ENCODE results near the gene OR1K1. TPM values are rescaled to one million over a fixed set of nuclear protein-coding genes. Genes with fewer than 3 reads are reported as not detected.
A peak's percentile ranks its signal among the peaks of the same experiment; 100 is the strongest.
"Not testable (repeated sequence)": the region's sequence is repeated elsewhere in the genome, so short reads cannot be mapped to it uniquely, and the experiment has no call there.

OR1K1 gene
- total and polyA plus RNA-seq, 8 donors, result not detected

GRCh38 chr9:122808141-122808540 is 8.2 kb downstream of the OR1K1 start:
- Histone ChIP-seq H3K36me3 (no peaks in the 10 kb centered on the region), H3K27ac (no peak overlapping the region), H3K4me3 (no peak overlapping the region), H3K27me3 (no peaks in the 10 kb centered on the region), H3K9me3 (no peaks in the 10 kb centered on the region), H3K4me1 (peaks cover 0 to 18% (median 10%) of the 10 kb centered on the region in 4 donors)
- no peak for DNase-seq
- TF ChIP-seq, protein P1, sequence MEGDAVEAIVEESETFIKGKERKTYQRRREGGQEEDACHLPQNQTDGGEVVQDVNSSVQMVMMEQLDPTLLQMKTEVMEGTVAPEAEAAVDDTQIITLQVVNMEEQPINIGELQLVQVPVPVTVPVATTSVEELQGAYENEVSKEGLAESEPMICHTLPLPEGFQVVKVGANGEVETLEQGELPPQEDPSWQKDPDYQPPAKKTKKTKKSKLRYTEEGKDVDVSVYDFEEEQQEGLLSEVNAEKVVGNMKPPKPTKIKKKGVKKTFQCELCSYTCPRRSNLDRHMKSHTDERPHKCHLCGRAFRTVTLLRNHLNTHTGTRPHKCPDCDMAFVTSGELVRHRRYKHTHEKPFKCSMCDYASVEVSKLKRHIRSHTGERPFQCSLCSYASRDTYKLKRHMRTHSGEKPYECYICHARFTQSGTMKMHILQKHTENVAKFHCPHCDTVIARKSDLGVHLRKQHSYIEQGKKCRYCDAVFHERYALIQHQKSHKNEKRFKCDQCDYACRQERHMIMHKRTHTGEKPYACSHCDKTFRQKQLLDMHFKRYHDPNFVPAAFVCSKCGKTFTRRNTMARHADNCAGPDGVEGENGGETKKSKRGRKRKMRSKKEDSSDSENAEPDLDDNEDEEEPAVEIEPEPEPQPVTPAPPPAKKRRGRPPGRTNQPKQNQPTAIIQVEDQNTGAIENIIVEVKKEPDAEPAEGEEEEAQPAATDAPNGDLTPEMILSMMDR (IDR thresholded peaks at IDR 0.05), result no peak
- TF ChIP-seq EP300 (IDR thresholded peaks at IDR 0.05) (no peak), POLR2A (IDR thresholded peaks at IDR 0.05) (no peak), POLR2AphosphoS5 (IDR thresholded peaks at IDR 0.05) (no peak)
- 94 to 98% (median 95%) methylated on average over 3 of the region's 3 CpGs for WGBS, 5 donors
- intact Hi-C loops (cut with DNase I; ENCODE audit: low total_unique reads), result no loop called here

- DNase-seq, result peak in 1 of 2 donors; percentile 53
- 35 to 50% (median 38%) methylated on average over 7 of the region's 7 CpGs for WGBS, 5 donors
- H3K36me3 ChIP-seq; H3K4me3 ChIP-seq; intact Hi-C loops (cut with DNase I; ENCODE audit: low total_unique reads); H3K27me3 ChIP-seq; H3K9me3 ChIP-seq: not testable (repeated sequence)
- Histone ChIP-seq H3K4me1 (peaks cover 0 to 18% (median 10%) of the 10 kb centered on the region in 4 donors), H3K27ac (peak overlapping the region; percentile 23 to 67 (median 52))
These were observed 9.3 kb downstream of the OR1K1 start for GRCh38 chr9:122809261-122809660.

DNA sequence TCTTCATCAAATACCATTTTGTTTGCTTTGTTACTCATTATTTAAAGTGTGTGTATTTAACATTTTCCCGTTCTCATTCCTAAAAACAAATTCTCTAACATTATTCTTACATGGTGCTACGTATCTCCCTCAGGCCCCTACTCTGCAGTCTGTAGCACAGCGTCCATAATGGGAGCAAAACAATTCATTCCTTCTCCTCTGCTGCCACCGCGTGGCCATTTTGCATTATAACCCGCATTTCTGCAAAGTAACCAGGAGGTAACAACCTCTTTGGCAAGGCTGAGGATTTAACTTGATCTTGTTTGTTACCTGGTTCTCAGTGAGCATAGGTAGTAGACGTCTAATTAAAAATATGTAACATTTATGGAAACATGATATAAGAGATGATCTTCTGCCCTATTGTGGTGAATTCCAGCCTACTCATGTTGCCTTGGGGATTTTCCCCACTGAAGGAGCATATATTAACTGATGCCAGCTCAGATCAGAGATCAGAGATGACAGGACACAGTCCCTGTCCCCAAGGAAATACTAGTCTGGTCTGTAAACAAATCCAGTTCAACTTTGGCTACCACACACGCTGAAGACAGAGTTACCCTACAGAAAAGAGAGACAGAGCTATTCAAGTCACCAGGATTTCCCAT is 10.5 kb downstream of the OR1K1 start:
- H3K36me3 ChIP-seq, result peaks cover 0 to 10% (median 3%) of the 10 kb centered on the region in 4 donors
- TF ChIP-seq POLR2AphosphoS5 (IDR thresholded peaks at IDR 0.05) (peak in 1 of 3 donors; percentile 69), EP300 (IDR thresholded peaks at IDR 0.05) (no peak)
- TF ChIP-seq, protein P1 (IDR thresholded peaks at IDR 0.05), result peak in 5 of 7 experiments; percentile 45 to 91 (median 77)
- H3K27me3 ChIP-seq, result no peaks in the 10 kb centered on the region
- DNase-seq, result peak; percentile 80 to 93
- peak overlapping the region in 1 of 4 donors; percentile 1 for H3K4me3 ChIP-seq
- peak overlapping the region; percentile 46 to 67 (median 57) for H3K27ac ChIP-seq
- H3K4me1 ChIP-seq, result peaks cover 0 to 24% (median 11%) of the 10 kb centered on the region in 4 donors
- H3K9me3 ChIP-seq, result no peaks in the 10 kb centered on the region
- intact Hi-C loops (cut with DNase I; ENCODE audit: low total_unique reads), result loop anchor here (5.0 kb wide), 1 partner anchor 348 kb away; no protein-coding TSS in a partner anchor
- WGBS, 5 donors, result 1 to 5% (median 2%) methylated on average over 8 of the region's 8 CpGs

- Histone ChIP-seq H3K4me3 (no peak overlapping the region), H3K27ac (no peak overlapping the region), H3K4me1 (peaks cover 0 to 29% (median 11%) of the 10 kb centered on the region in 4 donors), H3K9me3 (no peaks in the 10 kb centered on the region), H3K36me3 (peaks cover 0 to 30% (median 22%) of the 10 kb centered on the region in 4 donors), H3K27me3 (no peaks in the 10 kb centered on the region)
- intact Hi-C loops (cut with DNase I; ENCODE audit: low total_unique reads), result loop anchor here (5.0 kb wide), 1 partner anchor 350 kb away; no protein-coding TSS in a partner anchor
- no peak for TF ChIP-seq EP300 (IDR thresholded peaks at IDR 0.05)
- TF ChIP-seq, protein P1 (IDR thresholded peaks at IDR 0.05), result no peak
- no peak for TF ChIP-seq POLR2A (IDR thresholded peaks at IDR 0.05)
- no peak for TF ChIP-seq POLR2AphosphoS5 (IDR thresholded peaks at IDR 0.05)
- 51 to 75% (median 65%) methylated on average over 4 of the region's 4 CpGs for WGBS, 5 donors
- no peak for DNase-seq
These were observed 12.8 kb downstream of the OR1K1 start for GRCh38 chr9:122812736-122813135.

- H3K36me3 ChIP-seq, result peaks cover 0 to 36% (median 27%) of the 10 kb centered on the region in 4 donors
- H3K4me3 ChIP-seq, result no peak overlapping the region
- 68 to 79% (median 73%) methylated on average over 6 of the region's 6 CpGs for WGBS, 5 donors
- TF ChIP-seq POLR2A (IDR thresholded peaks at IDR 0.05) (no peak), EP300 (IDR thresholded peaks at IDR 0.05) (no peak)
- TF ChIP-seq, protein P1 (IDR thresholded peaks at IDR 0.05), result no peak
- no peak overlapping the region for H3K27ac ChIP-seq
- H3K9me3 ChIP-seq, result no peaks in the 10 kb centered on the region
- intact Hi-C loops (cut with DNase I; ENCODE audit: low total_unique reads), result loop anchor here (5.0 kb wide), 1 partner anchor 352 kb away; no protein-coding TSS in a partner anchor
- no peak for DNase-seq
- H3K27me3 ChIP-seq, result no peaks in the 10 kb centered on the region
- peaks cover 0 to 29% (median 8%) of the 10 kb centered on the region in 4 donors for H3K4me1 ChIP-seq
These were observed 14.6 kb downstream of the OR1K1 start for GRCh38 chr9:122814545-122814944.
